HG03342 (cell line): ENCODE data around the gene CDH3.

ENCODE experiments used
- ATAC-seq: cut with Tn5 transposase; IDR thresholded peaks from one replicate; pipeline ENCODE4 v1.9.1; 2021; ENCODE audit warnings: mild to moderate bottlenecking, moderate library complexity; ENCODE audit not compliant: unreplicated experiment

Gene CDH3

DNA sequence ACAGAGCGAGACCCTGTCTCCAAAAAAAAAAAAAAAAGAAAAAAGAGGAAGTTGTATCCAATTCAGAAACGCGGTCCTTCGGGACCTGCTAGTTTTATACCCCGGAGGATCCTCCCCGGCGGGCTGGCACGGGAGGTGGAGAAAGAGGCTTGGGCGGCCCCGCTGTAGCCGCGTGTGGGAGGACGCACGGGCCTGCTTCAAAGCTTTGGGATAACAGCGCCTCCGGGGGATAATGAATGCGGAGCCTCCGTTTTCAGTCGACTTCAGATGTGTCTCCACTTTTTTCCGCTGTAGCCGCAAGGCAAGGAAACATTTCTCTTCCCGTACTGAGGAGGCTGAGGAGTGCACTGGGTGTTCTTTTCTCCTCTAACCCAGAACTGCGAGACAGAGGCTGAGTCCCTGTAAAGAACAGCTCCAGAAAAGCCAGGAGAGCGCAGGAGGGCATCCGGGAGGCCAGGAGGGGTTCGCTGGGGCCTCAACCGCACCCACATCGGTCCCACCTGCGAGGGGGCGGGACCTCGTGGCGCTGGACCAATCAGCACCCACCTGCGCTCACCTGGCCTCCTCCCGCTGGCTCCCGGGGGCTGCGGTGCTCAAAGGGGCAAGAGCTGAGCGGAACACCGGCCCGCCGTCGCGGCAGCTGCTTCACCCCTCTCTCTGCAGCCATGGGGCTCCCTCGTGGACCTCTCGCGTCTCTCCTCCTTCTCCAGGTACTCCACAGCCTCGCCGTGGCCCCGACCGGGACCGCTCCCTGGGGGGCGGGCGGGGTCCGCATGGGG, at the start of gene CDH3:
Gene CDH3 (plus strand): TSS at position 596 of the 779 bp plus-strand sequence. CDS start 70 bp downstream, at position 666.
- ATAC-seq: no peak

DNA sequence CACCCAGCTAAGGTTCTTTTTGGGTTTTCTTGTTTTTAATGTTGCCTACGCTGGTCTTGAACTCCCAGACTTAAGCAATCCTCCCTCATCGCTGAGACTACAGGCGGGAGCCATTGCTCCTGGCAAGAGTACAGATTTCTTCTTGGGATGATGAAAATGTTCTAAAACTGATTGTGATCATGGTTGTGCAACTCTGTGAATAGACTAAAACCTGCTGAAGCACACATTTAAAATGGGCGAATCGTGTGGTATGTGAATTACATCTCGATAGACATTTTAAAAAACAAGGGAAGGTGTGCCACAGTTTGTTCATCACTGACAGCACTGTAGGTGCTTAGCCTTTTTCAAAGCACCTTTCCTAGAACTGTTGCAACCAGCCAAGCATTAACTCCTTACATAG, 48.8 kb upstream of the CDH3 start:
- ATAC-seq: no peak

DNA sequence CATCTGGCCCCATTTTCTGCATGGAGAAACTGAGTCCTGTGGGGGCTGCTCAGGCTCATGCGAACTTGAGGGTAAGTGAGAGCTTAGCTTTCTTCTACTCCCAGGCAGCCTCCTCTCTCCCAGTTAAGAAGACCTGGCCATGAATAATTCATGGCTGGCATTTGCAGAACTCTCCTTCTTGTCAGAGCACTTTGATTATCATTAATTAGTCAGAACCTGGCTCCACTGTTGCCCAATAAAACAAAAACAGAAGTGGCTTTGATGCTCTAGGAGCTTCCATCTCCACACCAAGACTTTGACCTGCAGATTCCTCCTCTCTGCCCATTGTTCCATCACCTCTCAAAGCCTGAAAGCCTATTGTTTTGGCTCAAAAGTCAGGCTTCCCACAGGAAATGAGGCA, 45.5 kb upstream of the CDH3 start:
- no peak for ATAC-seq

DNA sequence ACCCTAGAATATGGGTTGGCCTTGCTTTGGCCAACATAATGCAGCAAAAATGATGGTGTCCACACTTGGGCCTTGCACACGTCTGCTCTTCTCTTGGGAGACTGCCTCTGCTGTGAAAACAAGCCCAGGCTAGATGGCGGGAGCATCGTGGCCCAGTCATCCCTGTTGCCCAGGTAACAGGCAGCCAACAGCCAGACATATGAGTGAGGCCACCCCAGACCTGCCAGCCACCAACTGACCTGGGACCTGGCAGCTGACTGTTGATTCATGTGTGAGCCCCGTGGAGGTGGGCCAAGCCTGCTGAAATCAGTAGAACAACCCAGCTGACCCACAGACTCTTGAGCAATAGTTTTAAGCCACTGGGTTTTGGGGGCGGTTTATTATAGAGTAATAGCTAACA, 39.4 kb upstream of the CDH3 start:
- no peak for ATAC-seq

DNA sequence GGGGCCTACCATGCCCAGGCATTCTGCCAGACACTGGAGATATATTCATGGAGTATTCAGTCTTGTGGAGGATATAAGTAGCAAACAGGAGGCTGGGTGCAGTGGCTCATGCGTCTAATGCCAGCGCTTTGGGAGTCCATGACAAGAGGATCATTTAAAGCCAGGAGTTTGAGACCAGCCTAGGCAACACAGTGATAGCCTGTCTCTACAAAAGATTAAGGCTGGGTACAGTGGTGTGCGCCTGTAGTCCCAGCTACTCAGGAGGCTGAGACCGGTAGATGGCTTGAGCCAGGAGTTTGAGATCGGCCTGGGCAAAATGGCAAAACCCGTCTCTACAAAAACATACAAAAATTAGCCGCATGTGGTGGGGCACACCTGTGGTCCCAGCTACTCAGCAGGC, 37.7 kb upstream of the CDH3 start:
- ATAC-seq: no peak

DNA sequence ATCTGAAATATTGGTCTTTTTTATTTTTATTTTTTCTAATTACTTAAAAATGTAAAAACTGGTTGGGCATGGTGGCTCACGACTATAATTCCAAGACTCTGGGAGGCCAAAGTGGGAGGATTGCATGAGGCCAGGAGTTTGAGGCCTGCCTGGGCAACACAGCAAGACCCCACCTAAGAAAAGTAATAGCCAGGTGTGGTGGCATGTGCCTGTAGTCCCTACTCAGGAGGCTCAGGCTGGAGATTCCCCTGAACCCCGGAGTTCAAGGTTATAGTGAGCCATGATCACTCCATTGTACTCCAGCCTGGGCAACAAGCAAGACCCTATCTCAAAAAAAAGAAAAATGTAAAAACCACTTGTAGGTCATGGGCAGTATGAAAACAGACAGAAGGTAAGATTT, 36.8 kb upstream of the CDH3 start:
- no peak for ATAC-seq

DNA sequence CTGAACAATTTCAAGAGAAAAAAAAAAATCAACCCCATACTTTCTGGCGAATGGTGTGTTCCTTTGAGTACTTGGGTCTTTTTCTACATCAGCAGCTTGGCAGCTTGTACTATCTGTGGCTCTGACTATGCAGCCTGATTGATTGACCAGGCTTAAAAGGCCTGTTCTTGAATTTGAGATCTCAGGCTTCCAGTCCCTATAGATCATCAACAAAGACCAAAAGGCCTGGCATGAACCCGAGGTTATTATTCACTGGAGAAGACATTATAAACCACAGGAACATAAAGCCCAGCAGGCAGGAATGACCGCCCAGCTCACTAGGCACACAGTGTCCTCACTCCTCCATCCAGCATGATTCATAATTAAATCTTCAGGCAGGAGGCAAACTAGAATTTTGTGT, 32.1 kb upstream of the CDH3 start:
- no peak for ATAC-seq

DNA sequence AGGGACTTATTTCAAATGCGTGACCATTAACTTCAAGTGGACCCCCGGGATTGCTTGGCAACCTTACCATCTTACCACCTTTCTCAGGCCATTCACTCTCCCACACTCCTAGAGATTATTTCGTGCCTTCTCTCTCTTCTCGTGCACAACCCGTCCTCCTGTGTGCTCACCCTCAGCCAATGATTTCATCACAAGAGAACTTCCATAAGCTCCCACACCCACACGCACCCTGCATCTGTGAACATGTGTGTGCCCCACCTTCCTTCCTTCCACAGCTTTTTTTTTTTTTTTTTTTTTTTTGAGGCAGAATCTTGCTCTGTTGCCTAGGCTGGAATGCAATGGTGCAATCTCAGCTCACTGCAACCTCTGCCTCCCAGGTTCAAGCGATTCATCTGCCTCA, 27.4 kb upstream of the CDH3 start:
- ATAC-seq: no peak

DNA sequence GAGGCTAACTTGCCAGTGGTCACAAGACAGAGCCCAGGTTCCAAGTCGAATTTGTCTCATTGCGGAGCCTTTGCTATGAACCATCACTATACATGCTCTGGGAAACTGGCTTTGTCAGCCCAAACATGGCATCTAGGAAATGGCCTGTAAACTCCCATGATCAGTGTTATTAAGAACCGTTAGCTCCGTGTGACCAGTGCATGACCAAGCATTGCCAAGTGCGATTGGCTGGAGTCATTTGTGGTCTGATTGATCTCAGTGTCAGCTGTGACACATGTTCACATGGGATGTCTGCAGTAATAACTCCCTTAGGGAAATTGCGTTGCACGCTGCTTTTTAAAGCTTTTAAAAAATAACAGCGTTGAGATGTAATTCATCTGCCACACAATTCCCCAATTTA, 18.6 kb upstream of the CDH3 start:
- no peak for ATAC-seq

DNA sequence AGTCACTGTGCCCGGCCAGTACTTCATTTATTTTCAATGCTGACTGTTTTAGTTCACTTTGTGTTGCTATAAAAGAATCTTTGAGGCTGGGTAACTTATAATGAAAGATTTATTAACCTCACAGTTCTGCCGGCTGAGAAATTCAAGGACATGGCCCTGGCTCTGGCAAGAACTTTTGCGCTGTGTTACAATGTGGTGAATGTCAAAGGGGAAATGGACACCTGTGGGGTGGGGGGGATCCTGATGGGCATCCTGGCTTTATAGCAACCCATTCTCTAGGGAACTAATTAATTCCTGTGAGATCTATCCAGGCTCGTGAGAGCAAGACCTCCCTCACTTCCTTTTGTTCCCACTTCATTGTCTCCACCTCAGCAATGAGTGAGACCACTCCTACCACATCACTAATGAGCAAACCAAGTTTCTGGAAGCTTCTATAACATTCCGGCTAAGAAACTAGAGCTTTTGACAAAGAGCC, 17.1 kb upstream of the CDH3 start:
- no peak for ATAC-seq

DNA sequence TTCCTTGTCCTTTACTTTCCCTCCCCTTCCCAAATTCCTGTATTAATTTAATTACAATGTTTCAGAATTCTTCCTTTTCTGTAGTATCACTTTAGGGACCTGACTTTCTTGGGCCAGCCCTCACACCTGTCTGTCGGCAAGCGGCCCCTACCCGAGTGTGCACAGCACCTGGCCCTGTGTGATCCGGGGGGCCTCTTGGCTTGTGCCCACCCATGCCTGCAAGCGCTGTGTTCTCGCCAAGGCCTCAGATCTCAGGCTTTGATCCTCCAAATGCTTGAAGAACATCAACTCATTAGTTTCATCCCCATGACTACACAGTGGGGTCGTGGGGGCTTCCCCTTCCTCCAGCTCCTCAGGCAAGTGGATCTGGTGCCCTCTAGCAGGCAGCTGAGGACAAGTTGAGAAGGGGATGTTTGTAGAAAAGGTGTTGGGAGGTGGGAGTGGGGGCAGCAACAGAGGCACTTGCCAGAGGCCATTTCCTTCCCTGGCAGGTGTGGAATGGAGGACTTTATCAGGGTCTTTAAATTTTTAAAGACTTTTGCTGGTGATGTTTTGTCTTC, 15.7 kb upstream of the CDH3 start:
- no peak for ATAC-seq

DNA sequence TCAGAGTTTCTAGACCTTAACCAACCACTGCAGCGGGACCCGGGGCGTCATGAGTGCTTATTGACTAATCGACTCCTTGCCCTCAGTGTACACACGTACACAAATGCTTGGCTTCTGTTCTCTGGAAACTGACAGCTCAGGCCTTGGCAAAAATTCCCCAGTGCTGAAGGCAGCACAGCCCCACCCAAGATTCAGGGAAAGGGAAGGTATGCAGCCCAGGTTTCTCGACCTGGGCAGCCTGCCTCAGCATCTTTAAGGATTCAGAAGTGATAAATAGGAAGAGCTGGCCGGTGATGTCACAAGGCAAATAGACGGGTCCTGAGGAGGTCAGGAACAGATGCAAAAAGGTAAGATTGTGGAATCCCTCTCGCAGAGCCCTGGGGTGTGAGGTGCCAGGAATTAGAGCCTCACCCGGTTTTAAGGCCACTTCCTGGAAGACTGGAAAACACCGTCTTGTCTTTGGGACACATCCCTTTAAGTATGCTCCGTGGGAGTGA, 9.0 kb upstream of the CDH3 start:
- no peak for ATAC-seq

DNA sequence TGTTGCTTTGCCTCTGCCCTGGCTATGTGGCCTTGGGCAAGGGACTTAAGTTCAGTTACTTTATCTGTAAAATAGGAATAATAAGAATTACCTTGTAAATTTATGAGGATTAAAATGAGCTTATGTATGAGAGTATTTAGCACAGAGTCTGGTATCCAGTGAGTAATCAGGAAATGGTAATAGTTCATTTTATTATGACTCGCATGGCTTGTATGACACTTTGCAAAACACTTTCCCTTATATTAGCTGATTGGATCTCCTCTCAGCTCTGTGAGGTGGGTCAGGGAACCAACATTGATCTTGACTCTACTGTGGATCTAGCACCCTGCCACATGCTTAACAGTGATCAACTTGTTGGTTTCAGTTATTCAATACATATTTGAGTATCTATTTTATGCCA, 8.3 kb upstream of the CDH3 start:
- ATAC-seq: no peak

DNA sequence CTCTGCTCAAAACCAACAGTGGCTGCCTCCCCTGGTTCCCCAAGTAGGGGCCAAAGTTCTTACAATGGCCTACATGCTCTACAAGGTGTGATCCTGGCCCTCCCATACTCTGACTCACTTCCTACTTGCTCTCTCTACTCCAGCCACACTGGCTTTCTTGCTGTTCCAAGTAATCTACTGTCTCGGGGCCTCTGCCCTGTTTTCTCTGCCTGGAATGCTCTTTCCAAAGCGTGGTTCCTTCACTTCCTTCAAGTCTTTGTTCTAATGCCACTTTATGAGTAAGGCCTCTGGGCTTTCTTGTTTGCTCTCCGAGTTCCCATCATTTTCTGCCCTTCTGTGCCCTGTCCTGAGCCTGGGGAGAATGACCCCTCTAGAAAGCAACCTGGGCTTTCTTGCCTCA, 4.1 kb upstream of the CDH3 start:
- no peak for ATAC-seq

DNA sequence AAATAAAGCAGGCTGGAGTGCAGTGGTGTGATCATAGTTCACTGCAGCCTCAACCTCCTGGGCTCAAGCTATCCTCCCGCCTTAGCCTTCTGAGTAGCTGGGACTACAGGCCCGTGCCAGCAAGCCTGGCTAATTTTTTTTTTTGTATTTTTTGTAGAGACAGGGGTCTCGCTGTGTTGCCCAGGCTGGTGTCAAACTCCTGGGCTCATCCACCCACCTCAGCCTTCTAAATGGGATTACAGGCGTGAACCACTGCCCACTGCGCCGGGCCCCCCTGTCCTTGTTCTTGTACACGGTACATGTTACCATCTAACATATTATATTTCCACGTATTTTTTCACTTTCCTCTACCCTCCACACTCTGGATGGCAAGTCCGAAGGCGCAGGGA, 3.1 kb upstream of the CDH3 start:
- ATAC-seq: no peak

DNA sequence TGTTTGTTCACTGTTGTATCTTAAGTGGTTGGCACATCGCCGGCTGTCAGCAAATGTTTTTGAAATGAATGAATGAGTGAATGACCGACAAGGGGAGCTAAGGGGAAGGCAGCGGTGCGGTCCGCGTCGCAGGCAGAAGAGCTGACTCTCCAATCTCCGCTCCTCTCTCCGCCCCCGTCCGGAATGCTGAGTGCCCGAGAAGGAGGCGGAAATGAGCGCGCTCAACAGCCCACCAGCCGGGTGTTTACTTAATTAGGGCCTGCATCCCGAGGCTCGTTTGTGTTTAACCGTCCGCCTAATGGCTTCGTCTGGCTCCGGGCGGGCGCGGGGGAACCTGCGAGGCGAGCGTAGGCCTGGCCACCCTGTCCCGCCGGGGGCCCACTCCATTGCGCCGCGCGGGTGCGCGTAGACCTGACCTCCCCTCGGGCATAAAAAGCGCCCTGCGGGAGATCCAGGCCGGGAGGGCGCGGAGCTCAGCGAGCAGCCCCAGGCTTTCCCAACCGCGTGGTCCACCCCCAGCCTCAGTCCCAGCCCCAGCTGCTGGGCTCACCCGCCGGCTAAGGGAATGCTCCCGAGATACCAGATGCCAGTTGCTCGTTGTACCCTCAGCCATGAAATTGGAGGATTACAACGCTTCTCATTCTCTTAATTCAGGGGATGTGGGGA, 2.5 kb upstream of the CDH3 start:
- ATAC-seq: no peak

DNA sequence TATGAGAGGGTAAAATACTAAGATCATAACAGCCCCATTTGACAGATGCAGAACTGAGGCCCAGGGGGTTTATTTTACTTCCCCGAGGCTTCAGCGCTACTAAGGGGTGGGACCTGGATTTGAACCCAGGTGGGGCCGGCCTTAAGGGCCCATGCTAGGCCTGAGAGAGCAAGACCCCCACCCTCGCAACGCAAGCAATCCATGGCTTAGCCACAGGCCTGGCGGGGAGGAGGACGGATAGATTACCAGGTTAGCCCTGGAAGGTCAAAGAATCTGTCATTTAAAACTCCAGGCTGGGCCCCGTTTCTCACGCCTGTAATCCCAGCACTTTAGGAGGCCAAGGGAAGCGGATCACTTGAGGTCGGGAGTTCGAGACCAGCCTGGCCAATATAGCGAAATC, 1.9 kb upstream of the CDH3 start:
- ATAC-seq: no peak

DNA sequence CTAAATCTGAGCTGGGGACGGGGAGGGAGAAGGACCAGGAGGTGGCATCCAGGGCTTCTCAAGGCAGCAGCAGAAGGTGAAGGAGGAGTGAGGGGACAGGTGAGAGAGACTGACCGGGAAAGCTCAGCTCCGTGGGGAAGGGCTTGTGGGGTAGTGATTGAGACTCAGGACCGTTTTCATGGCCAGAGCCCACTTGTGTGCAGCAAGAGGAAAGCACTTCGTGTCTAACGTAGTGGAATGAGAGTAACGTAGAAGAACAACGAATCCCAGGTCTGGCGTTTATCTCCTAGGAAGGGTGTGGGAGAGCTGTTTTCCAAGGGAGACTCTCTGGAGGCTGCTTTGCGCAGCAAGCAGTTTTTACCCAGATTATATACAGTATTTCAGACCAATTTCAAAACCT, 1.3 kb upstream of the CDH3 start:
- no peak for ATAC-seq

DNA sequence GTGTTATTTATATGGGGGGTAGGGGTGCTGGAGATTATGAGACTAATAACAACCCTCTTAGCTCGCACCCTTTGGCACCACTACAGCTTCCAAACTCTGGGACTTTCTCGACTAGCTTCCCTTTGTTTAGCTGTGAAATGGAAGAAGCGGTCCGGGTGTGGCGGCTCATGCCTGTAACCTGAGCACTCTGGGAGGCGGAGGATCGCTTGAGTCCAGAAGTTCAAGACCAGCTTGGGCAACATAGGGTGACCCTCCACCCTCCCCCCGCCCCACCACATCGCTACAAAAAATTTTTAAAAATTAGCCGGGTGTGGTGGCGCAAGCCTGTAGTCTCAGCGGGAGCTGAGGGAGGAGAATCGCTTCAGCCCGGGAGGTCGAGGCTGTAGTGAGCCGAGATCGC, 814 bp upstream of the CDH3 start:
- no peak for ATAC-seq

DNA sequence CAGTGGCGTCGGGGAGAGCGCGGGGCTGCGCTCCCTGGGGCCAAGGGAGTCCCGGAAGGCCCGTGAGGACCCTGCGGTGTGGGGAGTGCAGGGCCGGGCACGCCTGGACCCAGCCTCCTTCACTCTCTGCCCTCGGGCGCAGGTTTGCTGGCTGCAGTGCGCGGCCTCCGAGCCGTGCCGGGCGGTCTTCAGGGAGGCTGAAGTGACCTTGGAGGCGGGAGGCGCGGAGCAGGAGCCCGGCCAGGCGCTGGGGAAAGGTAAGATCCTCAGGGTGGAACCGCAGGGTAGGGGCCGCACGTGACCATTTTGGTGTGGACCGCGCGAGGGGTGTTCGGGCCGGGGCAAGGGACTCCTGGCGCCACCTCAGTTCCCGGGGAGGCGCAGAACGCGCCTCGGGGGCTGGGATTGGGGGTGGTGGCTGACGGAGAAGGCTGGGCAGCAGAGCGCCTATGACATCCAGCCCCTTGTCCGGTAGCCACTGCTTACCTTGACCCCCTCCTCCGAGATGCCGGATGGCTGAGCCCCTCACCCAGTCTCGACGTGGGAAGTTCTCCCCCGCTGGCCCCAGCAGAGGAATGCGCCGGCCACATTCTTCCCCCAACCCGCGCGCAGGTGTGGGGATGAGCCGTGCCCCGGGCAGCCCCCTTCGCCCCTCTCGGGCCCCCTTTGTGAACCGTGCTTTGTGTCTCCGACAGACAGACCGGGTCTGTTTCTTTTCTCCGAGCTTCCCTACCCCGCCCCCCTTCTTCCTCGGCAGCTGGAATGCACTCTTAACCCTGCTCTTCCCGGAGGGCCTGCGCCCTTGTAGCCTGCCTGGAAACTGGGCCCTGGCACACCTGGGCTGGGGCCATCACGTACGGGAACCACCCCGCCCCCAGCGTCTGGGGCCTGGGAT, 631 bp downstream of the CDH3 start:
- no peak for ATAC-seq
